Keratinocyte (primary cell): ENCODE measurements around the gene GALNT9. TPM values are rescaled to one million over a fixed set of nuclear protein-coding genes. Genes with fewer than 3 reads are reported as not detected.

Experiments used
- DNase-seq: peaks from one replicate; pipeline ENCODE4 v3.0.0-alpha.2; 2011; ENCODE audit warnings: low read depth, missing footprints, low spot score
- FAIRE-seq: peaks from 2 replicates; lab custom pipeline; 2011; peaks lifted over from hg19 to GRCh38; lab: Jason Lieb, UNC
- H2AFZ ChIP-seq: 2 replicates; pipeline ENCODE4 v1.6.0; 2012; ENCODE audit warnings: low read length, control low read depth, inconsistent platforms; ENCODE audit not compliant: control insufficient read depth
- H3K27ac ChIP-seq: 2 replicates; pipeline ENCODE4 v1.5.1; 2011; ENCODE audit warnings: low read length; ENCODE audit not compliant: control insufficient read depth, insufficient read depth
- H3K27me3 ChIP-seq: 3 replicates; pipeline ENCODE4 v1.6.0; 2011; ENCODE audit warnings: low read length; ENCODE audit not compliant: control insufficient read depth, insufficient read depth; ENCODE audit errors: extremely low read depth
- H3K36me3 ChIP-seq, 2 experiments: 2 replicates in 1 of 2; 3 replicates in 1 of 2; pipeline ENCODE4 v1.5.1; 2011; ENCODE audit warnings: low read length in 2 of 2, mild to moderate bottlenecking in 1 of 2; ENCODE audit not compliant: control insufficient read depth in 2 of 2, insufficient read depth in 2 of 2; ENCODE audit errors: extremely low read depth in 1 of 2
- H3K4me1 ChIP-seq: 3 replicates; pipeline ENCODE4 v1.5.1; 2011; ENCODE audit warnings: low read length; ENCODE audit not compliant: control insufficient read depth, insufficient read depth; ENCODE audit errors: extremely low read depth
- H3K4me2 ChIP-seq: 3 replicates; pipeline ENCODE4 v1.6.0; 2011; ENCODE audit warnings: low read depth, low read length; ENCODE audit not compliant: control insufficient read depth, insufficient read depth; ENCODE audit errors: extremely low read depth
- H3K4me3 ChIP-seq, 3 experiments: fragments of 200-600 bp in 1 of 3; sonication (generic) in 1 of 3; 2 replicates in 2 of 3; 3 replicates in 1 of 3; pipeline ENCODE4 v1.5.1; 2011 to 2016; ENCODE audit warnings: low read length in 3 of 3, mild to moderate bottlenecking in 3 of 3, control low read depth in 2 of 3, inconsistent platforms in 1 of 3, low read depth in 1 of 3, mixed read lengths in 1 of 3, mixed run types in 1 of 3, moderate library complexity in 1 of 3; ENCODE audit not compliant: control insufficient read depth in 2 of 3, insufficient read depth in 2 of 3; ENCODE audit errors: extremely low read depth in 1 of 3
- H3K79me2 ChIP-seq: 2 replicates; pipeline ENCODE4 v1.6.0; 2012; ENCODE audit warnings: low read length; ENCODE audit not compliant: control insufficient read depth, insufficient read depth
- H3K9ac ChIP-seq: 3 replicates; pipeline ENCODE4 v1.6.0; 2011; ENCODE audit warnings: low read length; ENCODE audit not compliant: control insufficient read depth, insufficient read depth; ENCODE audit errors: extremely low read depth
- H3K9me1 ChIP-seq: 3 replicates; pipeline ENCODE4 v1.6.0; 2011; ENCODE audit warnings: low read length; ENCODE audit not compliant: control insufficient read depth, insufficient read depth; ENCODE audit errors: extremely low read depth
- H3K9me3 ChIP-seq: 2 replicates; pipeline ENCODE4 v1.5.1; 2012; ENCODE audit warnings: low read depth, low read length; ENCODE audit not compliant: control insufficient read depth
- H4K20me1 ChIP-seq: 3 replicates; pipeline ENCODE4 v1.6.0; 2011; ENCODE audit warnings: low read length; ENCODE audit not compliant: control insufficient read depth, insufficient read depth; ENCODE audit errors: extremely low read depth
- EZH2 ChIP-seq: IDR thresholded peaks from one replicate; pipeline ENCODE4 v1.6.1; 2012; ENCODE audit warnings: inconsistent platforms, mild to moderate bottlenecking, low read length, moderate library complexity
- dilution Hi-C: fragments of 300-500 bp; cut with MboI; formaldehyde crosslinking; loops from one replicate; pipeline ENCODE4 v1.7.0; 2020; ENCODE audit warnings: low sequenced_read_pairs; ENCODE audit not compliant: extremely low pct_ligation_motif_present
- polyA plus RNA-seq, 5 experiments: library from polyadenylated mRNA; depleted of rRNA in 3 of 5; stranded (reverse) in 3 of 5; stranded (forward) in 1 of 5; unstranded in 1 of 5; fragments of >200 nt; gene quantifications; 1 replicate in 1 of 5; 2 replicates in 3 of 5; 3 replicates in 1 of 5; pipeline versions ENCODE4 v1.2.1 to v1.2.3, GENCODE V29; 2011 to 2012; ENCODE audit warnings: missing spikeins in 2 of 5, low read depth in 1 of 5, low replicate concordance in 1 of 5
- TF ChIP-seq, protein P1 (sequence below), 3 experiments: IDR thresholded peaks in 1 of 3; conservative IDR thresholded peaks in 1 of 3; optimal IDR thresholded peaks in 1 of 3; 2 replicates in 2 of 3; 3 replicates in 1 of 3; pipeline versions ENCODE3 to v1.5.1; 2011; ENCODE audit warnings: low read length in 3 of 3, mild to moderate bottlenecking in 3 of 3, moderate library complexity in 2 of 3, control low read depth in 1 of 3, inconsistent platforms in 1 of 3; ENCODE audit not compliant: insufficient read depth in 2 of 3; ENCODE audit errors: extremely low read depth in 1 of 3

The GALNT9 gene
- polyA plus RNA-seq, 1 donor (not counting 4 experiments of a cell fraction or from before 2014, with no cell fraction given): not detected

- Histone ChIP-seq H3K9me1 (no peaks in the 10 kb centered on the region), H3K9me3 (peaks cover 8% of the 10 kb centered on the region), H3K27ac (no peak overlapping the region), H4K20me1 (no peaks in the 10 kb centered on the region), H3K4me1 (peaks cover 17% of the 10 kb centered on the region), H3K9ac (no peak overlapping the region), H2AFZ (no peak overlapping the region), H3K36me3 (no peaks in the 10 kb centered on the region), H3K4me3 (no peak overlapping the region), H3K79me2 (no peaks in the 10 kb centered on the region), H3K27me3 (peaks cover 17% of the 10 kb centered on the region), H3K4me2 (no peak overlapping the region)
- DNase-seq: no peak
- dilution Hi-C loops: no loop called here
- FAIRE-seq: no peak
- TF ChIP-seq EZH2: no peak
- TF ChIP-seq, protein P1, sequence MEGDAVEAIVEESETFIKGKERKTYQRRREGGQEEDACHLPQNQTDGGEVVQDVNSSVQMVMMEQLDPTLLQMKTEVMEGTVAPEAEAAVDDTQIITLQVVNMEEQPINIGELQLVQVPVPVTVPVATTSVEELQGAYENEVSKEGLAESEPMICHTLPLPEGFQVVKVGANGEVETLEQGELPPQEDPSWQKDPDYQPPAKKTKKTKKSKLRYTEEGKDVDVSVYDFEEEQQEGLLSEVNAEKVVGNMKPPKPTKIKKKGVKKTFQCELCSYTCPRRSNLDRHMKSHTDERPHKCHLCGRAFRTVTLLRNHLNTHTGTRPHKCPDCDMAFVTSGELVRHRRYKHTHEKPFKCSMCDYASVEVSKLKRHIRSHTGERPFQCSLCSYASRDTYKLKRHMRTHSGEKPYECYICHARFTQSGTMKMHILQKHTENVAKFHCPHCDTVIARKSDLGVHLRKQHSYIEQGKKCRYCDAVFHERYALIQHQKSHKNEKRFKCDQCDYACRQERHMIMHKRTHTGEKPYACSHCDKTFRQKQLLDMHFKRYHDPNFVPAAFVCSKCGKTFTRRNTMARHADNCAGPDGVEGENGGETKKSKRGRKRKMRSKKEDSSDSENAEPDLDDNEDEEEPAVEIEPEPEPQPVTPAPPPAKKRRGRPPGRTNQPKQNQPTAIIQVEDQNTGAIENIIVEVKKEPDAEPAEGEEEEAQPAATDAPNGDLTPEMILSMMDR (optimal IDR thresholded peaks at IDR 0.05 in 1 of 3, IDR thresholded peaks at IDR 0.05 in 1 of 3, conservative IDR thresholded peaks at IDR 0.05 in 1 of 3; ENCODE audit: extremely low read depth in 1 of 3, insufficient read depth in 2 of 3, low read length in 3 of 3): no peak
These were observed 43.3 kb downstream of the GALNT9 start for GRCh38 chr12:132285991-132286681.

GRCh38 chr12:132284827-132285741, 44.3 kb downstream of the GALNT9 start:
- Histone ChIP-seq H4K20me1 (no peaks in the 10 kb centered on the region), H2AFZ (no peak overlapping the region), H3K4me1 (peaks cover 17% of the 10 kb centered on the region), H3K27me3 (peaks cover 24% of the 10 kb centered on the region), H3K9me3 (peaks cover 5% of the 10 kb centered on the region), H3K79me2 (no peaks in the 10 kb centered on the region), H3K9ac (no peak overlapping the region), H3K27ac (no peak overlapping the region), H3K9me1 (no peaks in the 10 kb centered on the region), H3K36me3 (no peaks in the 10 kb centered on the region), H3K4me3 (no peak overlapping the region), H3K4me2 (peak overlapping the region; percentile 51)
- TF ChIP-seq, protein P1 (optimal IDR thresholded peaks at IDR 0.05 in 1 of 3, IDR thresholded peaks at IDR 0.05 in 1 of 3, conservative IDR thresholded peaks at IDR 0.05 in 1 of 3; ENCODE audit: extremely low read depth in 1 of 3, insufficient read depth in 2 of 3, low read length in 3 of 3): no peak
- TF ChIP-seq EZH2: peak; percentile 76
- FAIRE-seq (peak; percentile 73), DNase-seq (peak; percentile 30)
- dilution Hi-C loops: no loop called here
